ENCODE measurements around the gene AK2.
"Not testable (repeated sequence)": the region's sequence is repeated elsewhere in the genome, so short reads cannot be mapped to it uniquely, and the experiment has no call there.

The AK2 gene

GRCh38 chr1:33036526-33037503, at the start of gene AK2:
Gene AK2, minus strand, starts transcription at chr1:33036883. Its CDS starts 55 bp downstream, at chr1:33036828.
- DNase-seq: peak; percentile 96

GRCh38 chr1:33086384-33086850, 49.7 kb upstream of the AK2 start:
- DNase-seq: no peak

GRCh38 chr1:33085332-33085731, 48.6 kb upstream of the AK2 start:
- no peak for DNase-seq

- DNase-seq: no peak
These were observed 46.0 kb upstream of the AK2 start for GRCh38 chr1:33082575-33083108.

GRCh38 chr1:33081554-33082305, 45.0 kb upstream of the AK2 start:
- no peak for DNase-seq

GRCh38 chr1:33080885-33081553, 44.3 kb upstream of the AK2 start, which contains the start of gene AZIN2:
Gene AZIN2, plus strand, starts transcription at chr1:33081153. Its CDS starts 1,097 bp downstream, at chr1:33082250.
- no peak for DNase-seq

- no peak for DNase-seq
These were observed 43.7 kb upstream of the AK2 start for GRCh38 chr1:33080373-33080772.

GRCh38 chr1:33078030-33078591, 41.4 kb upstream of the AK2 start:
- DNase-seq: no peak

GRCh38 chr1:33074193-33074945, 37.7 kb upstream of the AK2 start:
- no peak for DNase-seq

GRCh38 chr1:33072707-33073106, 36.0 kb upstream of the AK2 start:
- DNase-seq: no peak

- no peak for DNase-seq
These were observed 33.9 kb upstream of the AK2 start for GRCh38 chr1:33070628-33071027.

- not testable (repeated sequence) for DNase-seq
These were observed 31.4 kb upstream of the AK2 start for GRCh38 chr1:33068108-33068507.

GRCh38 chr1:33066477-33066876, 29.8 kb upstream of the AK2 start:
- DNase-seq: not testable (repeated sequence)

GRCh38 chr1:33065301-33065700, 28.6 kb upstream of the AK2 start:
- DNase-seq: no peak

- not testable (repeated sequence) for DNase-seq
These were observed 27.6 kb upstream of the AK2 start for GRCh38 chr1:33064284-33064683.

- DNase-seq: no peak
These were observed 25.2 kb upstream of the AK2 start for GRCh38 chr1:33061834-33062233.

GRCh38 chr1:33060579-33061083, 23.9 kb upstream of the AK2 start:
- DNase-seq: no peak

- no peak for DNase-seq
These were observed 20.4 kb upstream of the AK2 start for GRCh38 chr1:33057095-33057494.

GRCh38 chr1:33056426-33056825, 19.7 kb upstream of the AK2 start:
- no peak for DNase-seq

GRCh38 chr1:33055210-33056008, 18.7 kb upstream of the AK2 start:
- no peak for DNase-seq
